Measurements from ENCODE around the gene JMY. TPM values are rescaled to one million over a fixed set of nuclear protein-coding genes. Genes with fewer than 3 reads are reported as not detected.

Gene JMY, protein sequence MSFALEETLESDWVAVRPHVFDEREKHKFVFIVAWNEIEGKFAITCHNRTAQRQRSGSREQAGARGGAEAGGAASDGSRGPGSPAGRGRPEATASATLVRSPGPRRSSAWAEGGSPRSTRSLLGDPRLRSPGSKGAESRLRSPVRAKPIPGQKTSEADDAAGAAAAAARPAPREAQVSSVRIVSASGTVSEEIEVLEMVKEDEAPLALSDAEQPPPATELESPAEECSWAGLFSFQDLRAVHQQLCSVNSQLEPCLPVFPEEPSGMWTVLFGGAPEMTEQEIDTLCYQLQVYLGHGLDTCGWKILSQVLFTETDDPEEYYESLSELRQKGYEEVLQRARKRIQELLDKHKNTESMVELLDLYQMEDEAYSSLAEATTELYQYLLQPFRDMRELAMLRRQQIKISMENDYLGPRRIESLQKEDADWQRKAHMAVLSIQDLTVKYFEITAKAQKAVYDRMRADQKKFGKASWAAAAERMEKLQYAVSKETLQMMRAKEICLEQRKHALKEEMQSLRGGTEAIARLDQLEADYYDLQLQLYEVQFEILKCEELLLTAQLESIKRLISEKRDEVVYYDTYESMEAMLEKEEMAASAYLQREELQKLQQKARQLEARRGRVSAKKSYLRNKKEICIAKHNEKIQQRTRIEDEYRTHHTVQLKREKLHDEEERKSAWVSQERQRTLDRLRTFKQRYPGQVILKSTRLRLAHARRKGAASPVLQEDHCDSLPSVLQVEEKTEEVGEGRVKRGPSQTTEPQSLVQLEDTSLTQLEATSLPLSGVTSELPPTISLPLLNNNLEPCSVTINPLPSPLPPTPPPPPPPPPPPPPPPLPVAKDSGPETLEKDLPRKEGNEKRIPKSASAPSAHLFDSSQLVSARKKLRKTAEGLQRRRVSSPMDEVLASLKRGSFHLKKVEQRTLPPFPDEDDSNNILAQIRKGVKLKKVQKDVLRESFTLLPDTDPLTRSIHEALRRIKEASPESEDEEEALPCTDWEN
- total RNA-seq (2014; rRNA removed) (4.3 and 5.7 TPM in 2 replicates), Bru-seq, nascent RNA (percentile 77 among the genes with signal in this experiment), BruChase-seq, experiment 1, labeled RNA remaining after a 6-hour chase (percentile 60 among the genes with signal in this experiment), BruChase-seq, experiment 2, labeled RNA remaining after a 2-hour chase (percentile 69 among the genes with signal in this experiment)
- long read RNA-seq, full-length matches to known transcripts = 2 of 83 reads
- long read RNA-seq, partial matches to known transcripts = 76 of 83 reads
- long read RNA-seq, other reads (novel, unspliced or antisense) = 5 of 83 reads

DNA sequence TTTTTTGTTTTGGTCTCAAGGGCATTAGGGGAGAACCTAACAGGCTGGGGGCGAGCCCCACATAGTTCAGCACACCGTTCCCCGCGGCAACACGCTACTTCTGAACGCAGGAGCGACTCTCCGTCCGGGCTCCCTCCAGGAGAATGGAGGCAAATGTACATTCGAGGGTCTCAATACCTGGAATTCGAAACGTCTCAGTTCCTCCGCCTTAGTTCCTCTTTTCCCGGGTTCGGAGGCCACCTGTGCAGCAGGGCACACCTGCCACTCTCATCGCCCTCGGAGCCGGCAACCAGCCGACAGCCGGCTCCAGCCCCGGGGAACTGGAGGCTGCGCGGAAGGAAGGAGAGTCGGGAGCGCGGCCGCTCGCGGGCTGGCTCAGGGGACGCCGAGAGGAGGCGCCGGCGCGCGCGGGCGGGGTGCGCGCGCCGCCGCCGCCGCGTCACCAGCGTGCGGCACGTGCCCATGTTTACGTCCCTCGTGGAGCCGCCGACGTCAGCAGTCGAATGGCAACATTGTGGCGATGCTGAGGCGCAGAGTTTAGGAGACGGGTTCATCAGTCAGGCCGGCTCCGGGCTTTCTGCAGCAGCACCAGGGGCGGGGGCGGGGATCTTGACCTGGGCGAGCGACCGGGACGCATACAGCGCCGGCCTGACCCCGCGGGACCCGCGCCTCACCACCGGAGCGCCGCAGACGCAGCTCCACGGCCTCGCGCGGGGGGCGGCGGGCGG lies at the start of gene JMY:
TSS of gene JMY (plus strand) at position 498 of the 728 bp plus-strand sequence. CDS start 520 bp downstream, outside the sequence.
- POLR2A ChIA-PET (ENCODE audit: unreplicated experiment) = interaction anchor here (1.0 kb wide), 1 partner anchor 66 kb away, joined by 3 read pairs; no protein-coding TSS in a partner anchor

DNA sequence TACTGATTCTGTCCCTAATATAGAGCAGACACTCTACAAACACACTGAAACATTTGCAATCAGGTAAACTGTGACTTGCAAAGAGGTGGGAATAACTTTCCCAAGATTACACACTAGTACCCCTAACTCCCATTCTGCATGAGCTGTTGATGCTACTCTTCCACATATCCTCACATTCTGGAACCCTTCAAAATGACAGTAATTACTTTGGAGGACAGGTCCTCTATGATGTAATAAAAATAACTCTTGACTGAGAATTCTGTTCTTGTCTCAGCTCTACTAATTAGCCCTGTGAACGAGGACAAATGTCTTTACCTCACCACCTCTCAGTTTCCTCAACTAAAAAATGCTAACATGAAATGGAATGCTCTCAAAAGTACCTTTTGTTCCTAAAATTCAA lies 49.5 kb upstream of the JMY start:
- CTCF ChIA-PET = no interaction called here
- no peak overlapping the region for H2AFZ ChIP-seq (ENCODE audit: low read length)
- H3K27me3 ChIP-seq (ENCODE audit: low read length) = no peaks in the 10 kb centered on the region

More for the DNA sequence above, at the start of gene JMY:
- no peaks in the 10 kb centered on the region for H3F3A ChIP-seq (ENCODE audit: low read length, unreplicated experiment)
- BruUV-seq (replicated peaks) = TSS peak; percentile 16
- H4K20me1 ChIP-seq (ENCODE audit: low read length) = no peaks in the 10 kb centered on the region
- H3K4me1 ChIP-seq (ENCODE audit: insufficient read depth, low read length) = peaks cover 5% of the 10 kb centered on the region
- TF ChIP-seq EZH2 (IDR thresholded peaks at IDR 0.05; ENCODE audit: low read length, unreplicated experiment) = no peak
- no peak for TF ChIP-seq EZH2phosphoT487 (IDR thresholded peaks at IDR 0.05; ENCODE audit: borderline replicate concordance, low read length)
- TF ChIP-seq, protein P1, sequence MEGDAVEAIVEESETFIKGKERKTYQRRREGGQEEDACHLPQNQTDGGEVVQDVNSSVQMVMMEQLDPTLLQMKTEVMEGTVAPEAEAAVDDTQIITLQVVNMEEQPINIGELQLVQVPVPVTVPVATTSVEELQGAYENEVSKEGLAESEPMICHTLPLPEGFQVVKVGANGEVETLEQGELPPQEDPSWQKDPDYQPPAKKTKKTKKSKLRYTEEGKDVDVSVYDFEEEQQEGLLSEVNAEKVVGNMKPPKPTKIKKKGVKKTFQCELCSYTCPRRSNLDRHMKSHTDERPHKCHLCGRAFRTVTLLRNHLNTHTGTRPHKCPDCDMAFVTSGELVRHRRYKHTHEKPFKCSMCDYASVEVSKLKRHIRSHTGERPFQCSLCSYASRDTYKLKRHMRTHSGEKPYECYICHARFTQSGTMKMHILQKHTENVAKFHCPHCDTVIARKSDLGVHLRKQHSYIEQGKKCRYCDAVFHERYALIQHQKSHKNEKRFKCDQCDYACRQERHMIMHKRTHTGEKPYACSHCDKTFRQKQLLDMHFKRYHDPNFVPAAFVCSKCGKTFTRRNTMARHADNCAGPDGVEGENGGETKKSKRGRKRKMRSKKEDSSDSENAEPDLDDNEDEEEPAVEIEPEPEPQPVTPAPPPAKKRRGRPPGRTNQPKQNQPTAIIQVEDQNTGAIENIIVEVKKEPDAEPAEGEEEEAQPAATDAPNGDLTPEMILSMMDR (conservative IDR thresholded peaks at IDR 0.05; ENCODE audit: low read depth, low read length) = no peak
- H3K9me3 ChIP-seq (ENCODE audit: low read length) = no peaks in the 10 kb centered on the region
- H3K4me3 ChIP-seq (ENCODE audit: low read length) = peak within 1 kb of the TSS; percentile 81
- H3K27ac ChIP-seq (ENCODE audit: low read length) = peak within 1 kb of the TSS; percentile 32
- H3K79me2 ChIP-seq (ENCODE audit: low read length) = peaks cover 46% of the 10 kb centered on the region
- H3K4me2 ChIP-seq (ENCODE audit: low read length) = peak within 1 kb of the TSS; percentile 95
- DNase-seq = peak; percentile 73
- H3K9ac ChIP-seq (ENCODE audit: low read length) = peak within 1 kb of the TSS; percentile 73
- no peaks in the 10 kb centered on the region for H3K9me2 ChIP-seq (replicated peaks; ENCODE audit: low read length)
- no peaks in the 10 kb centered on the region for H3K36me3 ChIP-seq (ENCODE audit: low read depth, low read length)
- no peaks in the 10 kb centered on the region for H3K27me3 ChIP-seq (ENCODE audit: low read length)
- H2AFZ ChIP-seq (ENCODE audit: low read length) = peak within 1 kb of the TSS; percentile 87
- intact Hi-C loops (cut with micrococcal nuclease) = loop anchor here (1.0 to 2.0 kb wide), 2 partner anchors 33 to 102 kb away; no protein-coding TSS in a partner anchor
- peak; percentile 75 for ATAC-seq
- CTCF ChIA-PET = interaction anchor here (0.8 kb wide), 1 partner anchor 93 kb away, joined by 3 read pairs; no protein-coding TSS in a partner anchor

More for the DNA sequence above, 49.5 kb upstream of the JMY start:
- no peak overlapping the region for H3K4me3 ChIP-seq (ENCODE audit: low read length)
- H3K4me2 ChIP-seq (ENCODE audit: low read length) = no peak overlapping the region
- H4K20me1 ChIP-seq (ENCODE audit: low read length) = no peaks in the 10 kb centered on the region
- H3F3A ChIP-seq (ENCODE audit: low read length, unreplicated experiment) = no peaks in the 10 kb centered on the region
- no peak overlapping the region for H3K27ac ChIP-seq (ENCODE audit: low read length)
- no peaks in the 10 kb centered on the region for H3K9me3 ChIP-seq (ENCODE audit: low read length)
- TF ChIP-seq, protein P1 (conservative IDR thresholded peaks at IDR 0.05; ENCODE audit: low read depth, low read length) = no peak
- TF ChIP-seq EZH2 (IDR thresholded peaks at IDR 0.05; ENCODE audit: low read length, unreplicated experiment) = no peak
- no peak for TF ChIP-seq EZH2phosphoT487 (IDR thresholded peaks at IDR 0.05; ENCODE audit: borderline replicate concordance, low read length)
- DNase-seq = no peak
- H3K9ac ChIP-seq (ENCODE audit: low read length) = no peak overlapping the region
- no peaks in the 10 kb centered on the region for H3K36me3 ChIP-seq (ENCODE audit: low read depth, low read length)
- H3K4me1 ChIP-seq (ENCODE audit: insufficient read depth, low read length) = peaks cover 12% of the 10 kb centered on the region
- H3K9me2 ChIP-seq (replicated peaks; ENCODE audit: low read length) = no peaks in the 10 kb centered on the region
- no peaks in the 10 kb centered on the region for H3K79me2 ChIP-seq (ENCODE audit: low read length)
- intact Hi-C loops (cut with micrococcal nuclease) = no loop called here
- no peak for ATAC-seq
- POLR2A ChIA-PET (ENCODE audit: unreplicated experiment) = no interaction called here
- BruUV-seq (replicated peaks) = no TSS peak
